ENCODE data around the gene LARGE1.

The LARGE1 gene

DNA sequence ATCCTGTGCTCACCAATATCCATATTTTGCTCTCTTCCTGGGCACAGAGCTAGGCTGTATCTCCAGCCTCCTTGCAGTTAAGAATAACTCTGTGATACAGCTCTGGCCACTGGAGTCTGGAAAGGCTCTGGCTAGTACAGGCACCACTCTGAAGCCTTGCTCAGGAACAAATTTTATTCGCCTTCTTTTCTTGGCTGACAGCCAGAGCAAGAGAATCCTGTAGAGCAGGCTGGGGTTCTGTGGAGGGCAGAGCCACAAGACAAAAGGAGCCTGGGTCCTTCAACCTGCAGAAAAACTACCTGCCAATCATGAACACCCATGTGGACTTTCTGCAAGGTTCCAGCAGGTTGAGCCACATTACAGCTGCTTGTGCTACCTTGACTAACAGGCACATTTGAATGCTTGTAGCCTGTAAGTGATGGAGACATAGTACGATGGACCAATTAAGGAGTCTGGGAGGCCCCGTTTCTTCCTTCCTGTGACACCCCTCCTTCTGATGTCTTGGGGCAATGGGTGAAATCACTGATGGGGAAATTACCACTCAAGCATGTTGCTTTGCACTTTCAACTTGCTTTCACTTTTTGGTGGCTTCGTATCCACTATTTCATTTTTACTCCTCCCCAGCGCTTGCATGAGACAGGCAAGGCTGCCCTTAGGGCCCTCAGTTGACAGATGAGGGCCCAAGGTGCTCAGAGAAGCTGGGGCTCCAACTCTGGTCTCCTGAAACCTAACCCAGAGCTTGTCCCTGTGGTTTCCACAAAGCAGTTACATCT, 594.9 kb downstream of the LARGE1 start:
- DNase-seq (ENCODE audit: low spot score in 2 of 2), result no peak
- H3K4me1 ChIP-seq, result peaks cover 4% of the 10 kb centered on the region
- in situ Hi-C loops (cut with MboI; ENCODE audit: low sequenced_read_pairs), result no loop called here
- no peaks in the 10 kb centered on the region for H3K27me3 ChIP-seq (ENCODE audit: low read depth)
- no peaks in the 10 kb centered on the region for H3K36me3 ChIP-seq (replicated peaks)
- no peak overlapping the region for H3K4me3 ChIP-seq
- 0 out of 2 replicates have a peak, but pooled peaks cover 3% of the 10 kb centered on the region for H3K9me3 ChIP-seq

DNA sequence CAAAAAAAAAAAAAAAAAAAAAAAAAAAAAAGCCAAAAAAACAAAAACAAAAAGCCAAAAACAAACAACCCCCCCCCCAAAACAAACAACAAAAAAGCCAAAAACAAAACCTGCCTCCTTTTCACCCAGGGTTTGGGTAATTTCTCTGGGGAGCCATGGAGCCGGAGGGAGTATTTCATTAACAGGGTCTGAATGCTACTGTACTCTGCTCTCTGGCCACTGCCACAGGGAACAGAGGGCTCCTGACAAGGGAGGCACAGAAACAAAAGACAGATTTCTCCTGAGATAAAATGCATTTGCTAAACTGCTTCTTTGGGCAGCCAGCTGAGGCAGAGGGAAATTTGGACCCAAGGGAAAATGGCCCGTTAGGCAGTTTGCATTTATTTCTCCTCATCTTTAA, 596.0 kb downstream of the LARGE1 start:
- H3K9me3 ChIP-seq, result no peaks in the 10 kb centered on the region
- DNase-seq (ENCODE audit: low spot score in 2 of 2), result peak in 1 of 2 experiments; percentile 15
- no peaks in the 10 kb centered on the region for H3K27me3 ChIP-seq (ENCODE audit: low read depth)
- no peak overlapping the region for H3K4me3 ChIP-seq
- no peaks in the 10 kb centered on the region for H3K36me3 ChIP-seq (replicated peaks)
- in situ Hi-C loops (cut with MboI; ENCODE audit: low sequenced_read_pairs), result no loop called here
- H3K4me1 ChIP-seq, result peaks cover 4% of the 10 kb centered on the region

GRCh38 chr22:33321466-33321865, 598.8 kb downstream of the LARGE1 start:
- Histone ChIP-seq H3K4me3 (no peak overlapping the region), H3K27me3 (ENCODE audit: low read depth) (no peaks in the 10 kb centered on the region), H3K4me1 (peaks cover 4% of the 10 kb centered on the region), H3K9me3 (no peaks in the 10 kb centered on the region), H3K36me3 (replicated peaks) (no peaks in the 10 kb centered on the region)
- in situ Hi-C loops (cut with MboI; ENCODE audit: low sequenced_read_pairs), result no loop called here
- DNase-seq (ENCODE audit: low spot score in 2 of 2), result no peak

DNA sequence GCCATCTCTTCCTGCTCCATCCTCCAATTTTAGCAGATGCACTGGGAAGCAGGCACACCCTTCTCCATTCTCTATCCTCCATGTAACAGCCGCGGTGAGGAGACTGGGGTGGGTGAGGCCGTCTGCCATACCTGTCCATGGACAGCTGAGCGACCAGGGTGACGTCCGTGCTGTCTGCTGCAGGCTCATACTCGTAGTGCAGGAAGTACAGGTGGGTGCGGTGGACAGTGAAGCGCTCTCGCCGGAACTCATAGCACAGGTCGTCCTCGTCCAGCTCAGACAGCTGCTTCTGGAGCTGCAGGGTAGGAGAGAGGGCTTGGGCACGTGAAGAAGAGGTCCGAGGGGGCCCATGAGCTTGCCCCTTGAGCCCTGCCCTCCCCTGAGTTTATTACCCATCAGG, 604.3 kb downstream of the LARGE1 start:
- no peak for DNase-seq (ENCODE audit: low spot score in 2 of 2)
- no peaks in the 10 kb centered on the region for H3K27me3 ChIP-seq (ENCODE audit: low read depth)
- H3K36me3 ChIP-seq (replicated peaks), result no peaks in the 10 kb centered on the region
- H3K4me1 ChIP-seq, result no peaks in the 10 kb centered on the region
- no peaks in the 10 kb centered on the region for H3K9me3 ChIP-seq
- H3K4me3 ChIP-seq, result no peak overlapping the region
- in situ Hi-C loops (cut with MboI; ENCODE audit: low sequenced_read_pairs), result no loop called here

DNA sequence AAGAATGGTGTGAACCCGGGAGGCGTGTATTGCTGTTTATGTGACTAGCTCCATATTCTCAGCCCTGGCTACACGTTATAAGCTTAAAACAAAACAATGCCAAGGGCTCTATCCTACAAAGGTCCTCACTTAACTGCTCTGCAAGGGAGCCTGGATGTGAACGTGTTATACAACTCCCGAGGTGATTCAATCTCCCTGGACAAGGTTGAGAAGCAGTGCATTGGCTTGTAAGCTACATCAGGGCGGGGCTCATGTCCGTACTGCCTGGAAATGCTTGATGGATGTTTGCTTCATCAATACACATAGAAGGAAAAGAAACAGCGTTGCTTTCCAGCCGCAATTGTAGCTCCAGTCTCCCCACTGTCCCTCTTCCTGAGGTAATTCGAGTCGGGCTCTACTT, 605.2 kb downstream of the LARGE1 start:
- H3K4me1 ChIP-seq, result no peaks in the 10 kb centered on the region
- in situ Hi-C loops (cut with MboI; ENCODE audit: low sequenced_read_pairs), result no loop called here
- no peak for DNase-seq (ENCODE audit: low spot score in 2 of 2)
- H3K27me3 ChIP-seq (ENCODE audit: low read depth), result no peaks in the 10 kb centered on the region
- no peak overlapping the region for H3K4me3 ChIP-seq
- no peaks in the 10 kb centered on the region for H3K36me3 ChIP-seq (replicated peaks)
- H3K9me3 ChIP-seq, result no peaks in the 10 kb centered on the region

GRCh38 chr22:33314316-33314715, 606.0 kb downstream of the LARGE1 start:
- no peak overlapping the region for H3K4me3 ChIP-seq
- no peaks in the 10 kb centered on the region for H3K27me3 ChIP-seq (ENCODE audit: low read depth)
- DNase-seq (ENCODE audit: low spot score in 2 of 2), result no peak
- H3K4me1 ChIP-seq, result no peaks in the 10 kb centered on the region
- no peaks in the 10 kb centered on the region for H3K36me3 ChIP-seq (replicated peaks)
- in situ Hi-C loops (cut with MboI; ENCODE audit: low sequenced_read_pairs), result no loop called here
- no peaks in the 10 kb centered on the region for H3K9me3 ChIP-seq

DNA sequence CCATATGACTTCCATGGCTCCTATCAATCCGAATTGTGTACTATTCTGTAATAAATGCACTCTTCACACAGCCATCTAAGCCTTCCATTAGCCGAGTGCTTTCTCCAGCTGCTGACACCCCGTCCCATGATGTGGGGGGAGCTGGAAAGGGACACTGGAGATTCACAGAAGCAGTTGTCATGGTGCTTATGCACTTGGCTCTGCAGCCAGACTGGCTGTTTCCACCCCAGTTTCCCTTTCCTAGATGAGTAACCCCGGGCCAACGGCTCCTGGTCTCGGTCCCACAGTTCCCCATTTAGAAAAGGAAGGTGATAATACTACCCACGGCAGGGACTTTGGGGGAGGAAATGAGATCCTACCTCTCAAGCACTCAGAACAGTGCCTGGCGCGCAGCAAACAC, 617.2 kb downstream of the LARGE1 start:
- Histone ChIP-seq H3K4me3 (no peak overlapping the region), H3K36me3 (replicated peaks) (no peaks in the 10 kb centered on the region), H3K4me1 (no peaks in the 10 kb centered on the region), H3K9me3 (no peaks in the 10 kb centered on the region), H3K27me3 (ENCODE audit: low read depth) (no peaks in the 10 kb centered on the region)
- in situ Hi-C loops (cut with MboI; ENCODE audit: low sequenced_read_pairs), result loop anchor here (5.0 kb wide), 1 partner anchor 274 kb away; no protein-coding TSS in a partner anchor
- no peak for DNase-seq (ENCODE audit: low spot score in 2 of 2)

- no peaks in the 10 kb centered on the region for H3K36me3 ChIP-seq (replicated peaks)
- H3K9me3 ChIP-seq, result no peaks in the 10 kb centered on the region
- H3K4me3 ChIP-seq, result no peak overlapping the region
- H3K27me3 ChIP-seq (ENCODE audit: low read depth), result no peaks in the 10 kb centered on the region
- no peaks in the 10 kb centered on the region for H3K4me1 ChIP-seq
- DNase-seq (ENCODE audit: low spot score in 2 of 2), result no peak
- in situ Hi-C loops (cut with MboI; ENCODE audit: low sequenced_read_pairs), result loop anchor here (5.0 kb wide), 1 partner anchor 275 kb away; no protein-coding TSS in a partner anchor
Observed at GRCh38 chr22:33302549-33302948, 617.7 kb downstream of the LARGE1 start.

GRCh38 chr22:33302049-33302545, 618.2 kb downstream of the LARGE1 start:
- Histone ChIP-seq H3K27me3 (ENCODE audit: low read depth) (no peaks in the 10 kb centered on the region), H3K36me3 (replicated peaks) (no peaks in the 10 kb centered on the region), H3K9me3 (no peaks in the 10 kb centered on the region), H3K4me3 (no peak overlapping the region), H3K4me1 (no peaks in the 10 kb centered on the region)
- in situ Hi-C loops (cut with MboI; ENCODE audit: low sequenced_read_pairs), result loop anchor here (5.0 kb wide), 1 partner anchor 275 kb away; no protein-coding TSS in a partner anchor
- DNase-seq (ENCODE audit: low spot score in 2 of 2), result peak; percentile 43 to 91

DNA sequence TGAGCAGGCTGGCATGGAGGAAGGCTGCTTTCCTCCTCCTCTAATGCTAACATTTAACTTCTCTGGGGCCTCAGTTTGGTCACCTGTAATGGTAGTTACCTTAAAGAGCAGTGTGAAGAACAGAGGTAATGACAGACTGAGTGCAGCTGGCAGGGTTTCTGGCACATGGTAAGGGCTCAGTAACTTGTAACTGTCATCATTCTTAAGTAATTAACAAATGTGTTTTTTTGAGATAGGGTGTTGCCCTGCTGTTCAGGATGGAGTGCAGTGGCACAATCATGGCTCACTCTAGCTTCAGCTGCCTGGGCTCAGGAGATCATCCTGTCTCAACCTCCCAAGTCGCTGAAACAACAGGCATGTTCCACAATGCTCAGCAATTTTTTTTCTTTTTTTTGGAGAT, 620.1 kb downstream of the LARGE1 start:
- H3K4me3 ChIP-seq, result no peak overlapping the region
- no peaks in the 10 kb centered on the region for H3K4me1 ChIP-seq
- H3K9me3 ChIP-seq, result no peaks in the 10 kb centered on the region
- no peaks in the 10 kb centered on the region for H3K36me3 ChIP-seq (replicated peaks)
- in situ Hi-C loops (cut with MboI; ENCODE audit: low sequenced_read_pairs), result loop anchor here (5.0 kb wide), 1 partner anchor 277 kb away; no protein-coding TSS in a partner anchor
- no peak for DNase-seq (ENCODE audit: low spot score in 2 of 2)
- H3K27me3 ChIP-seq (ENCODE audit: low read depth), result no peaks in the 10 kb centered on the region

DNA sequence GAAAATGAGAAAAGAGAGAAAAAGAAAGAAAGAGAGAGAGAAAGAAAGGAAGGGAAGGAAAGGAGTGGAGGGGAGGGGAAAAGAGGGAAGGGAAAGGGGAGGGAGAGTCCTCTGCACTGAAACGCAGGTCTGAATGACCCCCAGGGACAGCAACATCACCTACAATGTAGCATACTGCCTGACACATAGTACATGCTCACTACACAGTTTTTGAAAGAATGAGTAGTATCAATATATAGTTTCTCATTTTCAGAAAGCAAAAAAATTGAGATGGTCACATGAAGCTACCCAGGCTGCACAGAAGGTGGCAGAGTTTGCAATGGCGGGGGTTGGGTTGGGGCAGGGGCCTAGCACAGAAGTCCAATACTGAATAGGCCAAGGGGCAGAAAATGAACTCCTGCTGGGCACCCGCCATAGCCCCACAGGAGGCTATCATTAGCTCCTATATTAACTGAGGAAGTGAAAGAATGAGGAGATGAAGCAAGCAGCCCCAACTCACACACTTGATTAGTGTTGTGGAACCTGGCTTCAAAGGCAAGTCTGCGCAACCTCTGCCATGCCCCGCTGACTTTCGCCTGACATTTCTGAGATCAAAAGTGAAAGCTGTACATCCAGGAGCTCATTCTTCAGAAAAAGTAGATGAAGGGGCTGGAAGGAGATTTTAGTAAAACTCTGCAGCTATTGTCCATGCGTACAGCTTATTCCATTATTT, 620.9 kb downstream of the LARGE1 start:
- in situ Hi-C loops (cut with MboI; ENCODE audit: low sequenced_read_pairs), result no loop called here
- no peak for DNase-seq (ENCODE audit: low spot score in 2 of 2)

DNA sequence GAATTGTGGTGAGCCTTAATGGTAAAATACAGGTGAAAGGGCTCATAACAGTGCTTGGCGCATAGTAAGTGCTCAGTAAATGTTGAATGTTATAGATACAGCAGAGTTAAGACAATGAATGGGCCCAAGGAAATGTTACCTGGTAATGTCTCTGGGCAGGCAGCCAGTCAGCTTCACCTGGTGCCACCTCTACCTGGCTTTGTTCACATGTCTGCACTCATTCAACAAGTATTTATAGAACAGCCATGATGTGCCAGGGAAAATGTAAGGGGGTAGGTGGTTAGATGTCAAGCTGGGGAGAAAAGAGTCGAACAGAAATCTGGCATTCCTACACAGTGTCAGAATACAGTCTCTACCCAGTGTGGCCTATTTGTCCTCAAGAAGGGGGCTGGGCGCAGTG, 623.3 kb downstream of the LARGE1 start:
- no peaks in the 10 kb centered on the region for H3K9me3 ChIP-seq
- H3K36me3 ChIP-seq (replicated peaks), result no peaks in the 10 kb centered on the region
- in situ Hi-C loops (cut with MboI; ENCODE audit: low sequenced_read_pairs), result no loop called here
- H3K4me3 ChIP-seq, result no peak overlapping the region
- no peaks in the 10 kb centered on the region for H3K27me3 ChIP-seq (ENCODE audit: low read depth)
- no peak for DNase-seq (ENCODE audit: low spot score in 2 of 2)
- no peaks in the 10 kb centered on the region for H3K4me1 ChIP-seq

More for the DNA sequence above, 620.9 kb downstream of the LARGE1 start:
- Histone ChIP-seq H3K4me1 (no peaks in the 10 kb centered on the region), H3K27me3 (ENCODE audit: low read depth) (no peaks in the 10 kb centered on the region), H3K36me3 (replicated peaks) (no peaks in the 10 kb centered on the region), H3K4me3 (no peak overlapping the region), H3K9me3 (no peaks in the 10 kb centered on the region)

GRCh38 chr22:33288078-33288477, 632.2 kb downstream of the LARGE1 start:
- Histone ChIP-seq H3K27me3 (ENCODE audit: low read depth) (no peaks in the 10 kb centered on the region), H3K9me3 (no peaks in the 10 kb centered on the region), H3K36me3 (replicated peaks) (no peaks in the 10 kb centered on the region), H3K4me1 (no peaks in the 10 kb centered on the region), H3K4me3 (no peak overlapping the region)
- DNase-seq (ENCODE audit: low spot score in 2 of 2), result no peak
- in situ Hi-C loops (cut with MboI; ENCODE audit: low sequenced_read_pairs), result no loop called here

GRCh38 chr22:33275073-33275443, 645.2 kb downstream of the LARGE1 start:
- no peaks in the 10 kb centered on the region for H3K27me3 ChIP-seq (ENCODE audit: low read depth)
- H3K4me3 ChIP-seq, result no peak overlapping the region
- H3K36me3 ChIP-seq (replicated peaks), result no peaks in the 10 kb centered on the region
- no peaks in the 10 kb centered on the region for H3K9me3 ChIP-seq
- no peak for DNase-seq (ENCODE audit: low spot score in 2 of 2)
- in situ Hi-C loops (cut with MboI; ENCODE audit: low sequenced_read_pairs), result no loop called here
- no peaks in the 10 kb centered on the region for H3K4me1 ChIP-seq
